Glutamatergic neuron (in vitro differentiated cells): ENCODE results near the gene TAOK1. TPM values are rescaled to one million over a fixed set of nuclear protein-coding genes. Genes with fewer than 3 reads are reported as not detected.
A peak's percentile ranks its signal among the peaks of the same experiment; 100 is the strongest.

Experiments used
- DNase-seq: peaks from one replicate; pipeline ENCODE4 v3.0.0; 2022
- H3K27ac Mint-ChIP-seq: one replicate; pipeline ENCODE4 v1.8.0; 2020; ENCODE audit warnings: mild to moderate bottlenecking, mixed read lengths, inconsistent platforms; ENCODE audit not compliant: unreplicated experiment
- H3K27me3 Mint-ChIP-seq: one replicate; pipeline ENCODE4 v1.8.0; 2020; ENCODE audit warnings: mild to moderate bottlenecking, moderate library complexity, mixed read lengths, inconsistent platforms; ENCODE audit not compliant: unreplicated experiment
- H3K36me3 Mint-ChIP-seq: one replicate; pipeline ENCODE4 v1.8.0; 2020; ENCODE audit warnings: mild to moderate bottlenecking, mixed read lengths, inconsistent platforms; ENCODE audit not compliant: unreplicated experiment
- H3K4me1 Mint-ChIP-seq: one replicate; pipeline ENCODE4 v1.8.0; 2020; ENCODE audit warnings: mild to moderate bottlenecking, low read depth, mixed read lengths, inconsistent platforms; ENCODE audit not compliant: unreplicated experiment
- H3K4me3 Mint-ChIP-seq: one replicate; pipeline ENCODE4 v1.8.0; 2020; ENCODE audit warnings: mild to moderate bottlenecking, mixed read lengths, inconsistent platforms; ENCODE audit not compliant: unreplicated experiment
- H3K9me3 Mint-ChIP-seq: one replicate; pipeline ENCODE4 v1.8.0; 2020; ENCODE audit warnings: mild to moderate bottlenecking, moderate library complexity, mixed read lengths, inconsistent platforms; ENCODE audit not compliant: unreplicated experiment
- CTCF ChIP-seq: fragments of 200-600 bp; sonication (generic); IDR thresholded peaks from one replicate; pipeline ENCODE4 v1.5.0; 2021; ENCODE audit not compliant: partially characterized antibody, unreplicated experiment
- total RNA-seq: library from RNA; stranded (reverse); fragmentation: NEBNext Ultra II Directional; extraction: Animal tissue kit (Norgen Biotek cat#: 25700); gene quantifications from one replicate; pipeline ENCODE4 v1.2.1, GENCODE V29; 2021; ENCODE audit not compliant: unreplicated experiment

The TAOK1 gene
- total RNA-seq, 1 donor from 2014 or later, result 133 TPM

GRCh38 chr17:29586676-29587469 lies 196.7 kb downstream of the TAOK1 start:
- H3K9me3 Mint-ChIP-seq, result peaks cover 5% of the 10 kb centered on the region
- H3K4me3 Mint-ChIP-seq, result no peak overlapping the region
- H3K4me1 Mint-ChIP-seq, result peaks cover 23% of the 10 kb centered on the region
- no peak overlapping the region for H3K27ac Mint-ChIP-seq
- H3K27me3 Mint-ChIP-seq, result peaks cover 17% of the 10 kb centered on the region
- no peak for TF ChIP-seq CTCF
- DNase-seq, result no peak
- H3K36me3 Mint-ChIP-seq, result no peaks in the 10 kb centered on the region

- peak overlapping the region; percentile 92 for H3K4me3 Mint-ChIP-seq
- no peak for DNase-seq
- peaks cover 5% of the 10 kb centered on the region for H3K9me3 Mint-ChIP-seq
- no peak for TF ChIP-seq CTCF
- peaks cover 28% of the 10 kb centered on the region for H3K4me1 Mint-ChIP-seq
- no peaks in the 10 kb centered on the region for H3K36me3 Mint-ChIP-seq
- H3K27me3 Mint-ChIP-seq, result peaks cover 17% of the 10 kb centered on the region
- H3K27ac Mint-ChIP-seq, result no peak overlapping the region
Measured at GRCh38 chr17:29587591-29587990, 197.4 kb downstream of the TAOK1 start.

GRCh38 chr17:29588017-29588561 lies 197.9 kb downstream of the TAOK1 start:
- peaks cover 28% of the 10 kb centered on the region for H3K4me1 Mint-ChIP-seq

GRCh38 chr17:29588562-29589411 lies 198.6 kb downstream of the TAOK1 start:
- H3K27ac Mint-ChIP-seq, result peak overlapping the region; percentile 79

More at GRCh38 chr17:29588017-29588561, 197.9 kb downstream of the TAOK1 start:
- Mint-ChIP-seq H3K27me3 (peaks cover 14% of the 10 kb centered on the region), H3K9me3 (peaks cover 4% of the 10 kb centered on the region), H3K27ac (peak overlapping the region; percentile 79), H3K36me3 (no peaks in the 10 kb centered on the region), H3K4me3 (peak overlapping the region; percentile 92)
- no peak for TF ChIP-seq CTCF
- DNase-seq, result no peak

More at GRCh38 chr17:29588562-29589411, 198.6 kb downstream of the TAOK1 start:
- DNase-seq, result peak; percentile 57
- H3K36me3 Mint-ChIP-seq, result no peaks in the 10 kb centered on the region
- H3K27me3 Mint-ChIP-seq, result peaks cover 14% of the 10 kb centered on the region
- H3K9me3 Mint-ChIP-seq, result peaks cover 4% of the 10 kb centered on the region
- peaks cover 25% of the 10 kb centered on the region for H3K4me1 Mint-ChIP-seq
- H3K4me3 Mint-ChIP-seq, result peak overlapping the region; percentile 92
- TF ChIP-seq CTCF, result no peak
